Measurements from ENCODE around the gene PSME2.

Gene PSME2

DNA sequence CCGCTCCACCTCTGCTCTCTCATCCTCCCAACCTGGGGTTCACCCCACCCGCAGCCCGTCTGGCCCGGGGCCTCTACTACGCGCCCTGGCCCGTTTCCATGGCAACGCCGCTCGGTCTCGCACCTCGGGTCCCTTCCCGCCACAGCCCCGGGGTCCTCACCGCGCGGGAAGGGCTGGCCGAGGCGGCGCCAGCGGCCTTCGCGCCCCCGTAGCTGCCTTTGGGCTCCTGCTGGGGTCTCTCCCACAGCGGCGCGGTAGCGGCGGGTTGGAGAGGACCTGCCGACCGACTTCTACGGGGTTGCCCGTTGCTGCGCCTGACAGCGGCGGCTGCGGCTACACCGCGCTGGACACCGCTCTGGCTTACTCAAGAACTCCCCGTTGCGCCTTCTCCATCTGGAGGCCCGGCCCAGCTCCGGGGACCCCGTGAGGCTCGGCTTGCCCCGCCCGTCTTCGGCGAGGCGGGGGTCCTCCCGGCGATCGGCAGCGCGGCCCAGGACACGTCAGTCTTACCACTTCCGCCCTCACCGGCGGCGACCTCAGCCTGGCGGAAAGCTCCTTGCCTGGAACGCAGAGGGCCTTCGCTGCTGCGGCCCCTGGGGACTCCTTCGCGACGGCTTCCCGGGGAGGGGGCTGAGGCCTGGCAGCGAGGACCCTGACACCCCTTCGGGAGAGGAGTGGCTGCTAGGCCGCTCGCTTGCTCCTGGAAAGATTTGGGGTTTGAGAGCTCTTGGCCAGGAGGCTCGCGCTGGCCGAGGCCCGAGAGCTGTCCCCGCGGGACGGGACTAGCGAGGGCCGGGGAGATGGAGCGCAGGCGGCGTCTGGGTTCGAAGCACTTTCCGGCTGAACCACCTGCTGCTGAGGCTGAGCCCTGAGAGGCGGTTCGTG lies 49.0 kb upstream of the PSME2 start, which contains the start of gene TM9SF1 (continued):
- peak; percentile 63; the same call in 1 of the 2 replicates for TF ChIP-seq KLF16 (tag by site-specific recombination; IDR thresholded peaks at IDR 0.05)
- peak; percentile 29; the same call in 1 of the 2 replicates for TF ChIP-seq ZSCAN30 (tag by site-specific recombination; IDR thresholded peaks at IDR 0.05)
- TF ChIP-seq ZNF518A (tag by site-specific recombination; conservative IDR thresholded peaks at IDR 0.05; ENCODE audit: low read depth) = peak; percentile 57; the same call in 1 of the 2 replicates
- TF ChIP-seq ZBTB8A (tag by site-specific recombination; IDR thresholded peaks at IDR 0.05) = peak; percentile 72
- TF ChIP-seq ZNF521 (tag by site-specific recombination; IDR thresholded peaks at IDR 0.05) = no peak
- TF ChIP-seq OSR2 (tag by site-specific recombination; IDR thresholded peaks at IDR 0.05) = peak; percentile 15; the same call in 1 of the 2 replicates
- TF ChIP-seq ZNF580 (tag by site-specific recombination; IDR thresholded peaks at IDR 0.05) = peak; percentile 82
- no peak for TF ChIP-seq HIC1 (tag by site-specific recombination; IDR thresholded peaks at IDR 0.05)
- peak; percentile 92 for TF ChIP-seq ZBTB48 (tag by site-specific recombination; IDR thresholded peaks at IDR 0.05)
- TF ChIP-seq ZNF610 (tag by site-specific recombination; IDR thresholded peaks at IDR 0.05; ENCODE audit: borderline replicate concordance) = peak; percentile 98
- peak; percentile 85 for TF ChIP-seq PRDM10 (tag by site-specific recombination; IDR thresholded peaks at IDR 0.05)
- no peak for TF ChIP-seq ZNF350 (tag by site-specific recombination; IDR thresholded peaks at IDR 0.05)
- TF ChIP-seq, protein P1, sequence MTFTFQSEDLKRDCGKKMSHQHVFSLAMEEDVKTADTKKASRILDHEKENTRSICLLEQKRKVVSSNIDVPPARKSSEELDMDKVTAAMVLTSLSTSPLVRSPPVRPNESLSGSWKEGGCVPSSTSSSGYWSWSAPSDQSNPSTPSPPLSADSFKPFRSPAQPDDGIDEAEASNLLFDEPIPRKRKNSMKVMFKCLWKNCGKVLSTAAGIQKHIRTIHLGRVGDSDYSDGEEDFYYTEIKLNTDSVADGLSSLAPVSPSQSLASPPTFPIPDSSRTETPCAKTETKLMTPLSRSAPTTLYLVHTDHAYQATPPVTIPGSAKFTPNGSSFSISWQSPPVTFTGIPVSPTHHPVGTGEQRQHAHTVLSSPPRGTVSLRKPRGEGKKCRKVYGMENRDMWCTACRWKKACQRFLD (tag by site-specific recombination; IDR thresholded peaks at IDR 0.05) = 0 out of 2 replicates have a peak, but pooled peaks have one; percentile 65
- TF ChIP-seq ZNF214 (tag by site-specific recombination; IDR thresholded peaks at IDR 0.05; ENCODE audit: borderline replicate concordance) = no peak
- peak; percentile 87 for TF ChIP-seq ZIC2 (tag by site-specific recombination; IDR thresholded peaks at IDR 0.05)
- TF ChIP-seq, protein P2, sequence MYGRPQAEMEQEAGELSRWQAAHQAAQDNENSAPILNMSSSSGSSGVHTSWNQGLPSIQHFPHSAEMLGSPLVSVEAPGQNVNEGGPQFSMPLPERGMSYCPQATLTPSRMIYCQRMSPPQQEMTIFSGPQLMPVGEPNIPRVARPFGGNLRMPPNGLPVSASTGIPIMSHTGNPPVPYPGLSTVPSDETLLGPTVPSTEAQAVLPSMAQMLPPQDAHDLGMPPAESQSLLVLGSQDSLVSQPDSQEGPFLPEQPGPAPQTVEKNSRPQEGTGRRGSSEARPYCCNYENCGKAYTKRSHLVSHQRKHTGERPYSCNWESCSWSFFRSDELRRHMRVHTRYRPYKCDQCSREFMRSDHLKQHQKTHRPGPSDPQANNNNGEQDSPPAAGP (tag by site-specific recombination; IDR thresholded peaks at IDR 0.05) = 0 out of 2 replicates have a peak, but pooled peaks have one; percentile 77
- TF ChIP-seq, protein P3, sequence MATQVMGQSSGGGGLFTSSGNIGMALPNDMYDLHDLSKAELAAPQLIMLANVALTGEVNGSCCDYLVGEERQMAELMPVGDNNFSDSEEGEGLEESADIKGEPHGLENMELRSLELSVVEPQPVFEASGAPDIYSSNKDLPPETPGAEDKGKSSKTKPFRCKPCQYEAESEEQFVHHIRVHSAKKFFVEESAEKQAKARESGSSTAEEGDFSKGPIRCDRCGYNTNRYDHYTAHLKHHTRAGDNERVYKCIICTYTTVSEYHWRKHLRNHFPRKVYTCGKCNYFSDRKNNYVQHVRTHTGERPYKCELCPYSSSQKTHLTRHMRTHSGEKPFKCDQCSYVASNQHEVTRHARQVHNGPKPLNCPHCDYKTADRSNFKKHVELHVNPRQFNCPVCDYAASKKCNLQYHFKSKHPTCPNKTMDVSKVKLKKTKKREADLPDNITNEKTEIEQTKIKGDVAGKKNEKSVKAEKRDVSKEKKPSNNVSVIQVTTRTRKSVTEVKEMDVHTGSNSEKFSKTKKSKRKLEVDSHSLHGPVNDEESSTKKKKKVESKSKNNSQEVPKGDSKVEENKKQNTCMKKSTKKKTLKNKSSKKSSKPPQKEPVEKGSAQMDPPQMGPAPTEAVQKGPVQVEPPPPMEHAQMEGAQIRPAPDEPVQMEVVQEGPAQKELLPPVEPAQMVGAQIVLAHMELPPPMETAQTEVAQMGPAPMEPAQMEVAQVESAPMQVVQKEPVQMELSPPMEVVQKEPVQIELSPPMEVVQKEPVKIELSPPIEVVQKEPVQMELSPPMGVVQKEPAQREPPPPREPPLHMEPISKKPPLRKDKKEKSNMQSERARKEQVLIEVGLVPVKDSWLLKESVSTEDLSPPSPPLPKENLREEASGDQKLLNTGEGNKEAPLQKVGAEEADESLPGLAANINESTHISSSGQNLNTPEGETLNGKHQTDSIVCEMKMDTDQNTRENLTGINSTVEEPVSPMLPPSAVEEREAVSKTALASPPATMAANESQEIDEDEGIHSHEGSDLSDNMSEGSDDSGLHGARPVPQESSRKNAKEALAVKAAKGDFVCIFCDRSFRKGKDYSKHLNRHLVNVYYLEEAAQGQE (tag by site-specific recombination; IDR thresholded peaks at IDR 0.05) = peak; percentile 60
- no peak for TF ChIP-seq ZNF449 (tag by site-specific recombination; IDR thresholded peaks at IDR 0.05)
